K562 (cell line): Measurements from ENCODE around the gene SIGLEC6. TPM values are rescaled to one million over a fixed set of nuclear protein-coding genes. Genes with fewer than 3 reads are reported as not detected.

Experiments
- ARNT ChIP-seq, 2 experiments: fragments of 450-650 bp; IDR thresholded peaks; 2 replicates each; pipeline ENCODE4 v1.6.1; 2016; ENCODE audit warnings: mild to moderate bottlenecking in 1 of 2
- BRD4 ChIP-seq: fragments of 200-600 bp; sonication (generic); IDR thresholded peaks from 2 replicates; pipeline ENCODE4 v1.6.1; 2017; ENCODE audit warnings: inconsistent platforms
- CBX2 ChIP-seq: fragments of 200-600 bp; sonication (generic); IDR thresholded peaks from one replicate; pipeline ENCODE4 v1.6.1; 2012; ENCODE audit warnings: mild to moderate bottlenecking, low read length, inconsistent platforms; ENCODE audit not compliant: insufficient read depth, poor library complexity, severe bottlenecking
- CTBP1 ChIP-seq: fragments of 450-650 bp; IDR thresholded peaks from 2 replicates; pipeline ENCODE4 v1.6.1; 2016; ENCODE audit warnings: borderline replicate concordance
- HCFC1 ChIP-seq: IDR thresholded peaks from 2 replicates; pipeline ENCODE4 v1.6.1; 2012; ENCODE audit warnings: low read depth, low read length, improper control_type of control experiment
- HMGN3 ChIP-seq: IDR thresholded peaks from 2 replicates; pipeline ENCODE4 v1.6.1; 2011; ENCODE audit warnings: borderline replicate concordance, low read depth, mild to moderate bottlenecking, mixed read lengths, low read length; ENCODE audit not compliant: insufficient read length; ENCODE audit errors: extremely low read depth
- KLF1 ChIP-seq: fragments of 450-650 bp; IDR thresholded peaks from 2 replicates; pipeline ENCODE4 v1.6.1; 2016; ENCODE audit warnings: missing genetic modification characterization, missing compliant biosample characterization
- MAFF ChIP-seq: IDR thresholded peaks from 2 replicates; pipeline ENCODE4 v1.6.1; 2012; ENCODE audit warnings: low read length, improper control_type of control experiment
- MIER1 ChIP-seq: fragments of 450-650 bp; IDR thresholded peaks from 2 replicates; pipeline ENCODE4 v1.6.1; 2016; ENCODE audit warnings: antibody characterized with exemption, mild to moderate bottlenecking, low read depth
- MTA2 ChIP-seq: fragments of 450-650 bp; IDR thresholded peaks from 2 replicates; pipeline ENCODE4 v1.6.1; 2016; ENCODE audit warnings: low read depth
- PHF8 ChIP-seq: fragments of 200-600 bp; sonication (generic); IDR thresholded peaks from 2 replicates; pipeline ENCODE4 v1.6.1; 2012; ENCODE audit warnings: mixed run types, mild to moderate bottlenecking, inconsistent platforms, low read length, moderate library complexity, borderline replicate concordance
- RAD21 ChIP-seq, 2 experiments: fragments of 250-450 bp in 1 of 2; fragments of 450-650 bp in 1 of 2; sonication (Bioruptor Pico) in 1 of 2; formaldehyde crosslinking in 1 of 2; IDR thresholded peaks in 1 of 2; conservative IDR thresholded peaks in 1 of 2; 2 replicates each; pipeline versions ENCODE4 v1.4.0 to v1.8.0; 2020 to 2022; ENCODE audit warnings: mild to moderate bottlenecking in 2 of 2, moderate library complexity in 1 of 2
- SIN3B ChIP-seq: fragments of 450-650 bp; IDR thresholded peaks from 2 replicates; pipeline ENCODE4 v1.6.1; 2017; ENCODE audit warnings: low read depth, mild to moderate bottlenecking, moderate library complexity
- SMARCE1 ChIP-seq: fragments of 450-650 bp; IDR thresholded peaks from 2 replicates; pipeline ENCODE4 v1.7.1; 2016; ENCODE audit warnings: mild to moderate bottlenecking
- SRSF1 ChIP-seq: fragments of 200-400 bp; formaldehyde crosslinking; IDR thresholded peaks from 2 replicates; pipeline ENCODE4 v1.6.1; 2017; ENCODE audit warnings: mild to moderate bottlenecking, low read depth, low read length, moderate library complexity
- ZKSCAN1 ChIP-seq: fragments of 150-350 bp; IDR thresholded peaks from 2 replicates; pipeline ENCODE4 v1.6.1; 2016; ENCODE audit warnings: low read depth, low read length
- ZNF253 ChIP-seq: fragments of 250-450 bp; sonication (Bioruptor Pico); conservative IDR thresholded peaks from 2 replicates; pipeline ENCODE4 v1.6.1; 2021; ENCODE audit warnings: mild to moderate bottlenecking
- ZNF512 ChIP-seq: IDR thresholded peaks from 2 replicates; pipeline ENCODE4 v1.6.1; 2016; ENCODE audit warnings: missing genetic modification characterization, missing compliant biosample characterization
- ZNF583 ChIP-seq: fragments of 250-450 bp; sonication (Bioruptor Pico); IDR thresholded peaks from 2 replicates; pipeline ENCODE4 v1.4.0; 2020
- ZNF695 ChIP-seq: fragments of 450-650 bp; formaldehyde crosslinking; IDR thresholded peaks from 2 replicates; pipeline ENCODE4 v1.4.0; 2020; ENCODE audit warnings: mild to moderate bottlenecking, moderate library complexity
- polyA plus RNA-seq, 8 experiments: library from polyadenylated mRNA; depleted of rRNA in 4 of 8; stranded (reverse) in 5 of 8; unstranded in 3 of 8; fragments of >200 nt; fragmentation: Nextera tagmentation in 2 of 8; fragmentation: Illumina TruSeq in 1 of 8; extraction: Ambion mirVana in 2 of 8; extraction: Trizol in 1 of 8; gene quantifications; 2 replicates each; pipeline versions ENCODE4 v1.2.1 to v1.2.3, GENCODE V29; 2011 to 2014; ENCODE audit warnings: inconsistent platforms in 1 of 8, missing spikeins in 1 of 8
- total RNA-seq, 7 experiments: library from RNA; depleted of rRNA in 6 of 7; stranded (reverse); fragments of >200 nt in 6 of 7; fragmentation: Illumina TruSeq in 2 of 7; extraction: Trizol in 2 of 7; gene quantifications; 2 replicates each; pipeline versions ENCODE4 v1.2.1 to v1.2.3, GENCODE V29; 2011 to 2021; ENCODE audit warnings: low replicate concordance in 1 of 7
- TF ChIP-seq, protein P1 (sequence below): fragments of 250-450 bp; sonication (Bioruptor Pico); IDR thresholded peaks from 2 replicates; pipeline ENCODE4 v1.5.0; 2021

Gene SIGLEC6
- total and polyA plus RNA-seq, 9 of the 15 experiments (the other 6 are each of a cell fraction or from before 2014, with no cell fraction given), result 0.03 to 17.5 (median 0.71) TPM

GRCh38 chr19:51546650-51547396, 15.4 kb upstream of the SIGLEC6 start (continued):
- TF ChIP-seq, protein P1, sequence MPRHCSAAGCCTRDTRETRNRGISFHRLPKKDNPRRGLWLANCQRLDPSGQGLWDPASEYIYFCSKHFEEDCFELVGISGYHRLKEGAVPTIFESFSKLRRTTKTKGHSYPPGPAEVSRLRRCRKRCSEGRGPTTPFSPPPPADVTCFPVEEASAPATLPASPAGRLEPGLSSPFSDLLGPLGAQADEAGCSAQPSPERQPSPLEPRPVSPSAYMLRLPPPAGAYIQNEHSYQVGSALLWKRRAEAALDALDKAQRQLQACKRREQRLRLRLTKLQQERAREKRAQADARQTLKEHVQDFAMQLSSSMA (CRISPR knock-in tag), result peak; percentile 51; the same call in 1 of the 2 replicates
- TF ChIP-seq PHF8 (no peak; the same call in 1 of the 2 replicates), CTBP1 (peak; percentile 89), ZNF695 (CRISPR knock-in tag) (no peak), ZNF583 (CRISPR knock-in tag) (0 out of 2 replicates have a peak, but pooled peaks have one; percentile 1), SRSF1 (no peak), ARNT (IDR thresholded peaks at IDR 0.05) (peak; percentile 92 to 96), SIN3B (no peak), BRD4 (peak; percentile 95), ZNF512 (no peak), ZKSCAN1 (peak; percentile 52; the same call in 1 of the 2 replicates), ZNF253 (CRISPR knock-in tag) (no peak), MTA2 (peak; percentile 97), SMARCE1 (peak; percentile 100), MIER1 (no peak), HMGN3 (peak; percentile 98), KLF1 (tag) (no peak), CBX2 (no peak), HCFC1 (peak; percentile 25; the same call in 1 of the 2 replicates), MAFF (peak; percentile 67), RAD21 (CRISPR knock-in tag; conservative IDR thresholded peaks at IDR 0.05 in 1 of 2, IDR thresholded peaks at IDR 0.05 in 1 of 2) (peak in 1 of 2 experiments; percentile 52; a peak in 2 of 4 replicates)
